Caco-2 (cell line): Measurements from ENCODE around the gene SCAMP4. TPM values are rescaled to one million over a fixed set of nuclear protein-coding genes. Genes with fewer than 3 reads are reported as not detected.

Source experiments
- BruUV-seq: library from RNA; stranded (reverse); fragments of 400-500 nt; replicated peaks from 2 replicates; lab custom pipeline; 2021; lab: Mats Ljungman, UMichigan
- CTCF ChIA-PET: fragments of 300-600 bp; sonication (Branson Sonifier 250); formaldehyde crosslinking; loops from one replicate; lab custom pipeline; 2022; ENCODE audit warnings: antibody characterized with exemption; lab: Charles Lee
- POLR2A ChIA-PET: fragments of 300-600 bp; sonication (Branson Sonifier 250); formaldehyde crosslinking; loops from one replicate; lab custom pipeline; 2022; ENCODE audit warnings: antibody characterized with exemption; lab: Charles Lee
- DNase-seq, 2 experiments: peaks; one replicate each; pipeline versions ENCODE4 v3.0.0 to v3.0.0-alpha.2; 2020 to 2022
- H3K27me3 ChIP-seq: replicated peaks from 2 replicates; pipeline ENCODE4 v1.6.0; 2011; ENCODE audit warnings: low read length; ENCODE audit not compliant: control insufficient read depth, insufficient read depth
- H3K36me3 ChIP-seq: 2 replicates; pipeline ENCODE4 v1.5.1; 2011; ENCODE audit warnings: low read length; ENCODE audit not compliant: control insufficient read depth, insufficient read depth
- H3K4me1 ChIP-seq: fragments of 250-450 bp; sonication (Bioruptor Pico); 2 replicates; pipeline ENCODE4 v1.5.1; 2020; ENCODE audit warnings: mild to moderate bottlenecking
- H3K4me3 ChIP-seq: 2 replicates; pipeline ENCODE4 v1.5.1; 2011; ENCODE audit warnings: low read depth, mild to moderate bottlenecking, control low read depth, low read length
- H3K9me3 ChIP-seq: fragments of 250-450 bp; sonication (Bioruptor Pico); 2 replicates; pipeline ENCODE4 v1.5.1; 2020; ENCODE audit warnings: mild to moderate bottlenecking, moderate library complexity
- H3K27ac Mint-ChIP-seq: one replicate; pipeline ENCODE4 v1.8.0; 2022; ENCODE audit warnings: mixed read lengths; ENCODE audit not compliant: unreplicated experiment
- H3K27me3 Mint-ChIP-seq: one replicate; pipeline ENCODE4 v1.8.0; 2022; ENCODE audit warnings: mixed read lengths; ENCODE audit not compliant: insufficient read depth, unreplicated experiment
- H3K36me3 Mint-ChIP-seq: one replicate; pipeline ENCODE4 v1.8.0; 2022; ENCODE audit warnings: mild to moderate bottlenecking, mixed read lengths; ENCODE audit not compliant: insufficient read depth, unreplicated experiment
- H3K4me1 Mint-ChIP-seq: one replicate; pipeline ENCODE4 v1.8.0; 2022; ENCODE audit warnings: low read depth, mixed read lengths; ENCODE audit not compliant: unreplicated experiment
- H3K4me3 Mint-ChIP-seq: one replicate; pipeline ENCODE4 v1.8.0; 2022; ENCODE audit warnings: mild to moderate bottlenecking, moderate library complexity, mixed read lengths; ENCODE audit not compliant: unreplicated experiment
- H3K9me3 Mint-ChIP-seq: one replicate; pipeline ENCODE4 v1.8.0; 2022; ENCODE audit warnings: mixed read lengths; ENCODE audit not compliant: unreplicated experiment
- CTCF ChIP-seq, 2 experiments: fragments of 200-600 bp in 1 of 2; IDR thresholded peaks; 1 replicate in 1 of 2; 2 replicates in 1 of 2; pipeline versions ENCODE4 v1.5.1 to v1.8.0; 2011 to 2022; ENCODE audit warnings: antibody characterized with exemption in 1 of 2, control low read depth in 1 of 2, inconsistent platforms in 1 of 2, low read depth in 1 of 2, low read length in 1 of 2, mild to moderate bottlenecking in 1 of 2, moderate library complexity in 1 of 2; ENCODE audit not compliant: insufficient read depth in 1 of 2, severe bottlenecking in 1 of 2, unreplicated experiment in 1 of 2
- intact Hi-C: fragments of 100-400 bp; cut with micrococcal nuclease; formaldehyde crosslinking; loops from one replicate; pipeline ENCODE4 v1.10.0; 2022; ENCODE audit not compliant: unreplicated experiment
- total RNA-seq: library from RNA; stranded (reverse); gene quantifications from 2 replicates; pipeline ENCODE4 v1.2.3, GENCODE V29; 2022

The SCAMP4 gene
- total RNA-seq, 1 experiment from 2014 or later: 84.1 TPM

GRCh38 chr19:1912760-1913505 is 7.7 kb downstream of the SCAMP4 start:
- Mint-ChIP-seq H3K27ac (peak overlapping the region; percentile 57), H3K4me3 (no peak overlapping the region), H3K36me3 (peaks cover 38% of the 10 kb centered on the region), H3K9me3 (no peaks in the 10 kb centered on the region), H3K27me3 (no peaks in the 10 kb centered on the region), H3K4me1 (no peaks in the 10 kb centered on the region)
- no peak overlapping the region for H3K4me3 ChIP-seq
- CTCF ChIA-PET: no interaction called here
- POLR2A ChIA-PET: interaction anchor here (0.6 kb wide), 1 partner anchor 50 kb away, joined by 3 read pairs; no protein-coding TSS in a partner anchor
- DNase-seq: no peak
- peaks cover 4% of the 10 kb centered on the region; the same call in 1 of the 2 replicates for H3K4me1 ChIP-seq
- H3K27me3 ChIP-seq: no peaks in the 10 kb centered on the region
- peaks cover 4% of the 10 kb centered on the region; the same call in 1 of the 2 replicates for H3K36me3 ChIP-seq
- BruUV-seq: no TSS peak
- no peaks in the 10 kb centered on the region for H3K9me3 ChIP-seq
- TF ChIP-seq CTCF (IDR thresholded peaks at IDR 0.05; ENCODE audit: insufficient read depth in 1 of 2, low read depth in 1 of 2, low read length in 1 of 2, severe bottlenecking in 1 of 2, unreplicated experiment in 1 of 2): no peak
- intact Hi-C loops: no loop called here

- peaks cover 4% of the 10 kb centered on the region; the same call in 1 of the 2 replicates for H3K36me3 ChIP-seq
- no peaks in the 10 kb centered on the region for H3K27me3 Mint-ChIP-seq
These were observed 8.8 kb downstream of the SCAMP4 start for GRCh38 chr19:1913781-1914577.

More at GRCh38 chr19:1913781-1914577, 8.8 kb downstream of the SCAMP4 start:
- no peak for DNase-seq
- no peaks in the 10 kb centered on the region for H3K4me1 Mint-ChIP-seq
- Histone ChIP-seq H3K4me1 (no peaks in the 10 kb centered on the region), H3K27me3 (no peaks in the 10 kb centered on the region), H3K9me3 (no peaks in the 10 kb centered on the region), H3K4me3 (no peak overlapping the region)
- no peaks in the 10 kb centered on the region for H3K9me3 Mint-ChIP-seq
- H3K36me3 Mint-ChIP-seq: peaks cover 45% of the 10 kb centered on the region
- POLR2A ChIA-PET: interaction anchor here (0.5 kb wide), 1 partner anchor 181 kb away, joined by 3 read pairs; no protein-coding TSS in a partner anchor
- H3K4me3 Mint-ChIP-seq: no peak overlapping the region
- intact Hi-C loops: no loop called here
- TF ChIP-seq CTCF (IDR thresholded peaks at IDR 0.05; ENCODE audit: insufficient read depth in 1 of 2, low read depth in 1 of 2, low read length in 1 of 2, severe bottlenecking in 1 of 2, unreplicated experiment in 1 of 2): no peak
- no peak overlapping the region for H3K27ac Mint-ChIP-seq
- CTCF ChIA-PET: no interaction called here
- BruUV-seq: no TSS peak
